Smooth muscle cell (in vitro differentiated cells): Measurements from ENCODE around the gene DNAJC17. TPM values are rescaled to one million over a fixed set of nuclear protein-coding genes. Genes with fewer than 3 reads are reported as not detected.

ENCODE experiments used
- DNase-seq: peaks from one replicate; lab custom pipeline; 2025; ENCODE audit not compliant: unreplicated experiment; lab: John Stamatoyannopoulos, UW
- H2AFZ ChIP-seq: fragments of 200-600 bp; sonication (generic); 2 replicates; pipeline ENCODE4 v1.6.0; 2016; ENCODE audit warnings: antibody characterized with exemption, low read depth, mild to moderate bottlenecking
- H3F3A ChIP-seq: fragments of 200-600 bp; sonication (generic); 2 replicates; pipeline ENCODE4 v1.6.0; 2017; ENCODE audit warnings: antibody characterized with exemption, low read depth
- H3K27ac ChIP-seq: fragments of 200-600 bp; sonication (generic); 2 replicates; pipeline ENCODE4 v1.5.1; 2016; ENCODE audit warnings: low read depth, mild to moderate bottlenecking
- H3K27me3 ChIP-seq: fragments of 200-600 bp; sonication (generic); 2 replicates; pipeline ENCODE4 v1.6.1; 2016; ENCODE audit warnings: low read depth, mild to moderate bottlenecking
- H3K36me3 ChIP-seq: fragments of 200-600 bp; sonication (generic); 2 replicates; pipeline ENCODE4 v1.5.1; 2016; ENCODE audit warnings: low read depth
- H3K4me1 ChIP-seq: fragments of 200-600 bp; sonication (generic); 2 replicates; pipeline ENCODE4 v1.5.1; 2016; ENCODE audit warnings: low read depth
- H3K4me2 ChIP-seq: fragments of 200-600 bp; sonication (generic); 2 replicates; pipeline ENCODE4 v1.6.0; 2016; ENCODE audit warnings: mild to moderate bottlenecking
- H3K4me3 ChIP-seq: fragments of 200-600 bp; sonication (generic); 2 replicates; pipeline ENCODE4 v1.5.1; 2016; ENCODE audit warnings: mild to moderate bottlenecking
- H3K79me2 ChIP-seq: fragments of 200-600 bp; sonication (generic); 2 replicates; pipeline ENCODE4 v1.6.0; 2016; ENCODE audit warnings: low read depth, mild to moderate bottlenecking
- H3K9ac ChIP-seq: fragments of 200-600 bp; sonication (generic); 2 replicates; pipeline ENCODE4 v1.6.0; 2016; ENCODE audit warnings: low read depth
- H3K9me3 ChIP-seq: fragments of 200-600 bp; sonication (generic); replicated peaks from 2 replicates; pipeline ENCODE4 v1.5.1; 2016; ENCODE audit warnings: low read depth
- H4K20me1 ChIP-seq: fragments of 200-600 bp; sonication (generic); 2 replicates; pipeline ENCODE4 v1.6.0; 2016; ENCODE audit warnings: low read depth
- CTCF ChIP-seq: fragments of 200-600 bp; sonication (generic); IDR thresholded peaks from 2 replicates; pipeline ENCODE4 v1.5.1; 2017; ENCODE audit warnings: borderline replicate concordance, mild to moderate bottlenecking, antibody characterized with exemption; ENCODE audit not compliant: insufficient read depth, poor library complexity, severe bottlenecking
- WGBS: methylation state at CpG from one replicate; pipeline ENCODE4 v1.1.7; 2016; ENCODE audit warnings: low lambda C conversion rate; 5-methylcytosine and 5-hydroxymethylcytosine counted together
- polyA plus RNA-seq: library from polyadenylated mRNA; unstranded; fragments of >200 nt; fragmentation: Nextera tagmentation; extraction: Ambion mirVana; gene quantifications from 2 replicates; pipeline ENCODE4 v1.2.1, GENCODE V29; 2016
- small RNA-seq: library from RNA; depleted of rRNA; stranded (forward); fragments of <200 nt; gene quantifications from one replicate; pipeline ENCODE3, GENCODE V24; 2014
- total RNA-seq: library from RNA; depleted of rRNA; stranded (reverse); fragments of >200 nt; gene quantifications from 2 replicates; pipeline ENCODE4 v1.2.3, GENCODE V29; 2014

Gene DNAJC17
- total and polyA plus RNA-seq, 2 experiments from 2014 or later, result 25.0 to 33.6 TPM

- Histone ChIP-seq H2AFZ (no peak overlapping the region), H3K4me3 (no peak overlapping the region), H3K4me1 (no peaks in the 10 kb centered on the region), H4K20me1 (no peaks in the 10 kb centered on the region), H3K9ac (no peak overlapping the region), H3K79me2 (no peaks in the 10 kb centered on the region), H3K27me3 (no peaks in the 10 kb centered on the region), H3K4me2 (no peak overlapping the region), H3F3A (no peaks in the 10 kb centered on the region), H3K9me3 (no peaks in the 10 kb centered on the region), H3K27ac (no peak overlapping the region), H3K36me3 (no peaks in the 10 kb centered on the region)
- no peak for TF ChIP-seq CTCF
- WGBS, result 97% methylated on average over 1 of the region's 1 CpG
- DNase-seq, result no peak
Observed at GRCh38 chr15:40721701-40722100, 85.6 kb downstream of the DNAJC17 start.

GRCh38 chr15:40716165-40716564, 91.1 kb downstream of the DNAJC17 start:
- TF ChIP-seq CTCF, result no peak
- no peaks in the 10 kb centered on the region for H3F3A ChIP-seq
- H3K4me2 ChIP-seq, result no peak overlapping the region
- H3K4me3 ChIP-seq, result no peak overlapping the region
- H3K79me2 ChIP-seq, result no peaks in the 10 kb centered on the region
- H3K36me3 ChIP-seq, result no peaks in the 10 kb centered on the region
- no peak overlapping the region for H2AFZ ChIP-seq
- no peaks in the 10 kb centered on the region for H4K20me1 ChIP-seq
- WGBS, result 100% methylated on average over 6 of the region's 6 CpGs
- no peaks in the 10 kb centered on the region for H3K27me3 ChIP-seq
- H3K9ac ChIP-seq, result no peak overlapping the region
- H3K9me3 ChIP-seq, result no peaks in the 10 kb centered on the region
- no peak overlapping the region for H3K27ac ChIP-seq
- DNase-seq, result no peak
- H3K4me1 ChIP-seq, result no peaks in the 10 kb centered on the region

Small RNAs within 50 kb of the gene (small RNA-seq; reads per million reads assigned to genes)
- not detected for gene SUMO2P15

Other genes with a start within 250 kb of the DNAJC17 start
- 16.2 and 25.5 TPM in 2 replicates for gene CCDC32, start 242.4 kb downstream of the DNAJC17 start, total RNA-seq
- 19.3 and 20.6 TPM in 2 replicates for gene CCDC32, start 242.4 kb downstream of the DNAJC17 start, polyA plus RNA-seq
- gene RPUSD2, start 238.2 kb downstream of the DNAJC17 start, total RNA-seq, result 6.8 and 7.3 TPM in 2 replicates
- 13.3 and 17.6 TPM in 2 replicates for gene RPUSD2, start 238.2 kb downstream of the DNAJC17 start, polyA plus RNA-seq
- gene KNL1, start 213.2 kb downstream of the DNAJC17 start, total RNA-seq, result 7.2 and 10.8 TPM in 2 replicates
- gene KNL1, start 213.2 kb downstream of the DNAJC17 start, polyA plus RNA-seq, result 1.5 and 3.1 TPM in 2 replicates
- gene RAD51, start 112.3 kb downstream of the DNAJC17 start, total RNA-seq, result 9.2 and 9.7 TPM in 2 replicates
- gene RAD51, start 112.3 kb downstream of the DNAJC17 start, polyA plus RNA-seq, result 10.7 and 15.2 TPM in 2 replicates
- 11.0 and 12.8 TPM in 2 replicates for gene RMDN3, start 52.2 kb downstream of the DNAJC17 start, total RNA-seq
- 20.0 and 25.1 TPM in 2 replicates for gene RMDN3, start 52.2 kb downstream of the DNAJC17 start, polyA plus RNA-seq
- gene GCHFR, start 43.4 kb downstream of the DNAJC17 start, total RNA-seq, result 9.1 and 12.4 TPM in 2 replicates
- 8.9 and 19.0 TPM in 2 replicates for gene GCHFR, start 43.4 kb downstream of the DNAJC17 start, polyA plus RNA-seq
- 0.09 and 0.63 TPM in 2 replicates for gene C15orf62, start 37.5 kb downstream of the DNAJC17 start, total RNA-seq
- 0.35 and 0.74 TPM in 2 replicates for gene C15orf62, start 37.5 kb downstream of the DNAJC17 start, polyA plus RNA-seq
- 16.5 and 18.1 TPM in 2 replicates for gene ZFYVE19, start 384 bp downstream of the DNAJC17 start, total RNA-seq
- 30.1 and 31.9 TPM in 2 replicates for gene ZFYVE19, start 384 bp downstream of the DNAJC17 start, polyA plus RNA-seq
- not detected in 2 replicates for gene PPP1R14D, start 21.2 kb upstream of the DNAJC17 start, total RNA-seq
- gene PPP1R14D, start 21.2 kb upstream of the DNAJC17 start, polyA plus RNA-seq, result not detected in 2 replicates
- 47.0 and 76.5 TPM in 2 replicates for gene SPINT1, start 36.6 kb upstream of the DNAJC17 start, total RNA-seq
- gene SPINT1, start 36.6 kb upstream of the DNAJC17 start, polyA plus RNA-seq, result 50.2 and 140 TPM in 2 replicates
- gene RHOV, start 66.8 kb upstream of the DNAJC17 start, total RNA-seq, result 2.9 and 3.3 TPM in 2 replicates
- 3.0 and 10.3 TPM in 2 replicates for gene RHOV, start 66.8 kb upstream of the DNAJC17 start, polyA plus RNA-seq
- gene VPS18, start 87.0 kb upstream of the DNAJC17 start, total RNA-seq, result 14.2 and 15.4 TPM in 2 replicates
- gene VPS18, start 87.0 kb upstream of the DNAJC17 start, polyA plus RNA-seq, result 17.2 and 24.4 TPM in 2 replicates
- gene DLL4, start 121.9 kb upstream of the DNAJC17 start, total RNA-seq, result 0.04 TPM in 1 of 2 replicates, not detected in the other
- gene DLL4, start 121.9 kb upstream of the DNAJC17 start, polyA plus RNA-seq, result 0.37 TPM in 1 of 2 replicates, not detected in the other
- gene CHAC1, start 146.0 kb upstream of the DNAJC17 start, total RNA-seq, result 25.2 and 29.6 TPM in 2 replicates
- gene CHAC1, start 146.0 kb upstream of the DNAJC17 start, polyA plus RNA-seq, result 31.5 and 33.6 TPM in 2 replicates